ENCODE data around the gene TNIK. TPM values are rescaled to one million over a fixed set of nuclear protein-coding genes. Genes with fewer than 3 reads are reported as not detected.

TNIK gene
- total RNA-seq, 1 experiment from 2014 or later = 22.4 TPM

DNA sequence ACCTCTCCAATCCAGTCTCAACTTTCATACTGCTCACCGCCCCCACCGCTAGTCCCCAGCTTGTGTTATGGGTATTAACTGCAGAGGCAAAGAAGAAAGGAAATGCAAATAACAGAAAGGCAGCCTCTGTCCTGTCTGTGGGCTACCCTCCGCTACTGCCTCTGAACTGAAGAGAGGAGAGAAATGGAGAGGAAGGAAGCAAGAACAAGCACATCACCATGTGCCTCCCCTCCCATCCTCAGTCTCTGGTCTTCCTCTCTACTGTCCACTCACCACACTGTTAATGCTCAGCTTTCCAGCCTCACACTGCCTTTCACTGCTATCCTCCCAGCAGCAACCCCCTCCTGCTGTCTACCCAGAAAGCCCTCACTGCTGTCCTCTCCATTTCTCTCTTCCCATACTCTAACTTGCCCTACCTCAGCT, 294.7 kb downstream of the TNIK start:
- Histone ChIP-seq H3K4me1 (peaks cover 24% of the 10 kb centered on the region), H3K27me3 (replicated peaks; ENCODE audit: control insufficient read depth, insufficient read depth, low read length) (no peaks in the 10 kb centered on the region), H3K36me3 (ENCODE audit: control insufficient read depth, insufficient read depth, low read length) (no peaks in the 10 kb centered on the region), H3K4me3 (ENCODE audit: low read depth, low read length) (no peak overlapping the region), H3K9me3 (peaks cover 6% of the 10 kb centered on the region; the same call in 1 of the 2 replicates)
- H3K27me3 Mint-ChIP-seq (ENCODE audit: insufficient read depth, unreplicated experiment) = no peaks in the 10 kb centered on the region
- H3K36me3 Mint-ChIP-seq (ENCODE audit: insufficient read depth, unreplicated experiment) = peaks cover 24% of the 10 kb centered on the region
- H3K9me3 Mint-ChIP-seq (ENCODE audit: unreplicated experiment) = peaks cover 14% of the 10 kb centered on the region
- ChIA-PET CTCF (no interaction called here), POLR2A (no interaction called here)
- no TSS peak for BruUV-seq (replicated peaks)
- TF ChIP-seq, protein P1, sequence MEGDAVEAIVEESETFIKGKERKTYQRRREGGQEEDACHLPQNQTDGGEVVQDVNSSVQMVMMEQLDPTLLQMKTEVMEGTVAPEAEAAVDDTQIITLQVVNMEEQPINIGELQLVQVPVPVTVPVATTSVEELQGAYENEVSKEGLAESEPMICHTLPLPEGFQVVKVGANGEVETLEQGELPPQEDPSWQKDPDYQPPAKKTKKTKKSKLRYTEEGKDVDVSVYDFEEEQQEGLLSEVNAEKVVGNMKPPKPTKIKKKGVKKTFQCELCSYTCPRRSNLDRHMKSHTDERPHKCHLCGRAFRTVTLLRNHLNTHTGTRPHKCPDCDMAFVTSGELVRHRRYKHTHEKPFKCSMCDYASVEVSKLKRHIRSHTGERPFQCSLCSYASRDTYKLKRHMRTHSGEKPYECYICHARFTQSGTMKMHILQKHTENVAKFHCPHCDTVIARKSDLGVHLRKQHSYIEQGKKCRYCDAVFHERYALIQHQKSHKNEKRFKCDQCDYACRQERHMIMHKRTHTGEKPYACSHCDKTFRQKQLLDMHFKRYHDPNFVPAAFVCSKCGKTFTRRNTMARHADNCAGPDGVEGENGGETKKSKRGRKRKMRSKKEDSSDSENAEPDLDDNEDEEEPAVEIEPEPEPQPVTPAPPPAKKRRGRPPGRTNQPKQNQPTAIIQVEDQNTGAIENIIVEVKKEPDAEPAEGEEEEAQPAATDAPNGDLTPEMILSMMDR (IDR thresholded peaks at IDR 0.05; ENCODE audit: insufficient read depth in 1 of 2, low read depth in 1 of 2, low read length in 1 of 2, severe bottlenecking in 1 of 2, unreplicated experiment in 1 of 2) = no peak
- H3K4me1 Mint-ChIP-seq (ENCODE audit: low read depth, unreplicated experiment) = peaks cover 7% of the 10 kb centered on the region
- peak overlapping the region; percentile 14 for H3K27ac Mint-ChIP-seq (ENCODE audit: unreplicated experiment)
- no peak for DNase-seq
- no peak overlapping the region for H3K4me3 Mint-ChIP-seq (ENCODE audit: unreplicated experiment)
- intact Hi-C loops (cut with micrococcal nuclease; ENCODE audit: unreplicated experiment) = loop anchor here (5.0 kb wide), 1 partner anchor 402 kb away; no protein-coding TSS in a partner anchor

- TF ChIP-seq, protein P1 (IDR thresholded peaks at IDR 0.05; ENCODE audit: insufficient read depth in 1 of 2, low read depth in 1 of 2, low read length in 1 of 2, severe bottlenecking in 1 of 2, unreplicated experiment in 1 of 2) = no peak
- Histone ChIP-seq H3K4me3 (ENCODE audit: low read depth, low read length) (no peak overlapping the region), H3K36me3 (ENCODE audit: control insufficient read depth, insufficient read depth, low read length) (no peaks in the 10 kb centered on the region; the same call in 1 of the 2 replicates), H3K4me1 (peaks cover 12% of the 10 kb centered on the region), H3K9me3 (peaks cover 6% of the 10 kb centered on the region; the same call in 1 of the 2 replicates), H3K27me3 (replicated peaks; ENCODE audit: control insufficient read depth, insufficient read depth, low read length) (no peaks in the 10 kb centered on the region)
- no peak overlapping the region for H3K27ac Mint-ChIP-seq (ENCODE audit: unreplicated experiment)
- POLR2A ChIA-PET = no interaction called here
- intact Hi-C loops (cut with micrococcal nuclease; ENCODE audit: unreplicated experiment) = no loop called here
- peaks cover 7% of the 10 kb centered on the region for H3K4me1 Mint-ChIP-seq (ENCODE audit: low read depth, unreplicated experiment)
- H3K27me3 Mint-ChIP-seq (ENCODE audit: insufficient read depth, unreplicated experiment) = no peaks in the 10 kb centered on the region
- H3K36me3 Mint-ChIP-seq (ENCODE audit: insufficient read depth, unreplicated experiment) = peaks cover 30% of the 10 kb centered on the region
- no peak overlapping the region for H3K4me3 Mint-ChIP-seq (ENCODE audit: unreplicated experiment)
- DNase-seq = no peak
- CTCF ChIA-PET = no interaction called here
- BruUV-seq (replicated peaks) = no TSS peak
- peaks cover 14% of the 10 kb centered on the region for H3K9me3 Mint-ChIP-seq (ENCODE audit: unreplicated experiment)
Observed at GRCh38 chr3:171164067-171164465, 296.1 kb downstream of the TNIK start.

GRCh38 chr3:171163101-171164066, 296.8 kb downstream of the TNIK start:
- no TSS peak for BruUV-seq (replicated peaks)
- no peak overlapping the region for H3K4me3 ChIP-seq (ENCODE audit: low read depth, low read length)
- ChIA-PET CTCF (no interaction called here), POLR2A (no interaction called here)
- peaks cover 6% of the 10 kb centered on the region; the same call in 1 of the 2 replicates for H3K9me3 ChIP-seq
- intact Hi-C loops (cut with micrococcal nuclease; ENCODE audit: unreplicated experiment) = no loop called here
- Mint-ChIP-seq H3K4me3 (ENCODE audit: unreplicated experiment) (no peak overlapping the region), H3K36me3 (ENCODE audit: insufficient read depth, unreplicated experiment) (peaks cover 33% of the 10 kb centered on the region), H3K27ac (ENCODE audit: unreplicated experiment) (no peak overlapping the region), H3K9me3 (ENCODE audit: unreplicated experiment) (peaks cover 14% of the 10 kb centered on the region), H3K4me1 (ENCODE audit: low read depth, unreplicated experiment) (peaks cover 7% of the 10 kb centered on the region), H3K27me3 (ENCODE audit: insufficient read depth, unreplicated experiment) (no peaks in the 10 kb centered on the region)
- H3K4me1 ChIP-seq = peaks cover 8% of the 10 kb centered on the region
- no peak for DNase-seq
- no peaks in the 10 kb centered on the region for H3K27me3 ChIP-seq (replicated peaks; ENCODE audit: control insufficient read depth, insufficient read depth, low read length)
- TF ChIP-seq, protein P1 (IDR thresholded peaks at IDR 0.05; ENCODE audit: insufficient read depth in 1 of 2, low read depth in 1 of 2, low read length in 1 of 2, severe bottlenecking in 1 of 2, unreplicated experiment in 1 of 2) = peak; percentile 34 to 50
- H3K36me3 ChIP-seq (ENCODE audit: control insufficient read depth, insufficient read depth, low read length) = no peaks in the 10 kb centered on the region; the same call in 1 of the 2 replicates

All from Caco-2 (cell line).